HG02642 (cell line): ENCODE results near the gene CCDC92.
"Not testable (repeated sequence)": the region's sequence is repeated elsewhere in the genome, so short reads cannot be mapped to it uniquely, and the experiment has no call there.

Experiments
- ATAC-seq: cut with Tn5 transposase; IDR thresholded peaks from one replicate; pipeline ENCODE4 v1.9.1; 2021; ENCODE audit warnings: mild to moderate bottlenecking; ENCODE audit not compliant: unreplicated experiment, poor library complexity

The CCDC92 gene

GRCh38 chr12:123951467-123951866, 21.2 kb downstream of the CCDC92 start:
- no peak for ATAC-seq

GRCh38 chr12:123950476-123951349, 21.9 kb downstream of the CCDC92 start:
- ATAC-seq = no peak

DNA sequence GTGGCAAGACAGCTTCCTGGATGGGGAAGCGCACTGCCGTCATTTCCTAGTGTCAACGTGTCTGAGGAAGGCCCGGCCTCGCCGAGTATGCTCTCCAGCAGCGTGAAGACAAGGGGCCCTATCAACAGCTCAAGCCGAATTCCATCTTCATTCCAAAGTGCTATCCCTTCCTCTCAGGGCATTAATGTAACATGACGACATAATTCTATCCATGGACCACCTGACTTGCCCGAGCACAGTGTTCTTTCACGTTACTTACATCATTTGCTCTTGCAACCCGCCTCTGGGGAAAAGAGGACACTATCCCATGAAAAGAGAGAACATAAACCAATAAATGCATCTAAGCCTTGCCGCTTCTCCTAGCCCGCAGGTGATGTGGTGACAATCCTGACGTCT, 22.9 kb downstream of the CCDC92 start:
- ATAC-seq = no peak

GRCh38 chr12:123948796-123949769, 23.5 kb downstream of the CCDC92 start:
- ATAC-seq = no peak

- ATAC-seq = no peak
Measured at GRCh38 chr12:123948401-123948795, 24.2 kb downstream of the CCDC92 start.

DNA sequence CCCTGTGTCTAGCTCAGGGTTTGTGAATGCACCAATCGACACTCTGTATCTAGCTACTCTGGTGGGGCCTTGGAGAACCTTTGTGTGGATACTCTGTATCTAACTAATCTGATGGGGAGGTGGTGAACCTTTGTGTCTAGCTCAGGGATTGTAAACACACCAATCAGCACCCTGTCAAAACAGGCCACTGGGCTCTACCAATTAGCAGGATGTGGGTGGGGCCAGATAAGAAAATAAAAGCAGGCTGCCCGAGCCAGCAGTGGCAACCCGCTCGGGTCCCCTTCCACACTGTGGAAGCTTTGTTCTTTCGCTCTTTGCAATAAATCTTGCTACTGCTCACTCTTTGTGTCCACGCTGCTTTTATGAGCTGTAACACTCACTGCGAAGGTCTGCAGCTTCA, 25.1 kb downstream of the CCDC92 start:
- ATAC-seq = not testable (repeated sequence)

DNA sequence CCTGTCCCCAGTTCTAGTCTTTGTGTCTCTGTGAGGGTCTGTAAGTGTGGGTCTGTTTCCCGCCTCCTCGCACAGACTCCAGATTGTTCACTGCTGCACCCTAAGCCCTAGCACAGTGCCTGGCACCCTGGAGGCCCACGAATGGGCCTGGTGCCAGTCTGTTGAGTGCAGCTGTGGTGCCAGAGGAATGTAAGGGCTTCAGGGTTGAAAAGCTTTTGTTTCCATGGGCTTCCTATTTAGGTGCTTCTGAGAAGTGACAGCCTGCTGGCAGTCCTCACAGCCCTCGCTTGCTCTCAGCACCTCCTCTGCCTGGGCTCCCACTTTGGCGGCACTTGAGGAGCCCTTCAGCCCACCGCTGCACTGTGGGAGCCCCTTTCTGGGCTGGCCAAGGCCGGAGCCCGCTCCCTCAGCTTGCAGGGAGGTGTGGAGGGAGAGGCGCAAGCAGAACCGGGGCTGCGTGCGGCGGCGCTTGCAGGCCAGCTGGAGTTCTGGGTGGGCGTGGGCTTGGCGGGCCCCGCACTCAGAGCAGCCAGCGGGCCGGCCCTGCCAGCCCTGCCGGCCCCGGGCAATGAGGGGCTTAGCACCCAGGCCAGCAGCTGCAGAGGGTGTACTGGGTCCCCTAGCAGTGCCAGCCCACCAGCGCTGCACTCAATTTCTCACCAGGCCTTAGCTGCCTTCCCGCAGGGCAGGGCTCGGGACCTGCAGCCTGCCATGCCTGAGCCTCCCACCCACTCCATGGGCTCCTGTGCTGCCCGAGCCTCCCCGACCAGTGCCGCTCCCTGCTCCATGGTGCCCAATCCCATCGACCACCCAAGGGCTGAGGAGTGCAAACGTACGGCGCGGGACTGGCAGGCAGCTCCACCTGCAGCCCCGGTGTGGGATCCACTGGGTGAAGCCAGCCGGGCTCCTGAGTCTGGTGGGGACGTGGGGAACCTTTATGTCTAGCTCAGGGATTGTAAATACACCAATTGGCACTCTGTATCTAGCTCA, 25.8 kb downstream of the CCDC92 start:
- not testable (repeated sequence) for ATAC-seq

DNA sequence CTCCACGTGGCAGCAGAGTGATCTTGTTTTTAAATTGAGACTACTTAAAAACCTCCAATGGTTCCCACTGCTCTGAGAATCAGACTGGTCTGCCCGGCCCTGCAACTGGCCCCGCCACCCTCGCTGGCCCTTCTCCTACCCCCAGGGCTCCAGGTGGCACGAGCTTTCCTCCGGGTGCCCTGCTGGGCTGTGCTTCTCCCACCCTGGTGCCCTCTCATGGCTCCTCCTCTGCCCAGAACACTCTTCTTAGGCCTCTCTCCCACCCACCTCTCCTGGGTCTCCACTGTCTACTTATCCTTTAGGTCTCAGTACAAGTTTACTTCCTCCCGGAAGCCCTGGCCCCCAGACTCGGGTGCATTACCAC, 26.5 kb downstream of the CCDC92 start:
- no peak for ATAC-seq

DNA sequence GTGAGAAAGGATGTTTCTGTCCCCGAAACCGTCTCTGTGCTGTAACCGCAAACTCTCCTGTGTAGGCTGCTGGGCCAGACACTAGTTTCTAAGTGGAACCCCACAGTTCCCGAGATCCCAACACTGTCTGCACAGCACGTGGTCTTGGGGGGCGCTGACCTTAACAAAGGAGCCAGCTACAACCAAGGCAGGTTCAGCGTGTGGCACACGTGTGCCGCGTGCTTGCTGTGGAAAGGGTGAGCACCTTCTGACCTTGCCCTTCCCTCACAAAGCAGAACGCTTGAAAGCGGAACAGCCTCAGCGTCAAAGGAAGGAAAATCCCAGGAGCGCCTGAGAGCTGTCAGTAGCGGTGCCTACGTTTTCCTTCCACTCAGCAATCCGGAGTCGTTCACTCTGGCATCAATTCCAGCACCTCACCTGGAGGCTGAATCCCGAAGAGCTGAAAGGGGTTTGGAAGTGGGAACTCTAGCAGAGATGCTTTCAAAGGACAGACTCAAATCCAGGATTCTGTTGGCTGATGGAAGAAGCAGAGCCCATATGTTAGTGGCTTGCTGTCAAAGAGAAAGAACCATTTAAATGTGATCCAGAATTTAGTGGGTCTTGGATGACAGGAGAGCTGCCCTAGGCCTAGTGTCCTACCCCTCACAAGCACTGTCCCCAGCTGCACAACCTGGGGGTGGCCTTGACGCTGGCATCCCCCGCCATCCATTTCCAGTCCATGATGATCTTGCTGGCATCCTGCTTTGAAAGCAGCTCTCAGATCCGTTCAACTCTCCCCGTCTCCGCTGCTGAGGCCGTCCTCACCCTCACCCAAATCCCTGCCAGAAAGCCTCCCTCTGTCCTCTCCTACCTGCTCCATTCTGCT, 27.1 kb downstream of the CCDC92 start:
- ATAC-seq = no peak

DNA sequence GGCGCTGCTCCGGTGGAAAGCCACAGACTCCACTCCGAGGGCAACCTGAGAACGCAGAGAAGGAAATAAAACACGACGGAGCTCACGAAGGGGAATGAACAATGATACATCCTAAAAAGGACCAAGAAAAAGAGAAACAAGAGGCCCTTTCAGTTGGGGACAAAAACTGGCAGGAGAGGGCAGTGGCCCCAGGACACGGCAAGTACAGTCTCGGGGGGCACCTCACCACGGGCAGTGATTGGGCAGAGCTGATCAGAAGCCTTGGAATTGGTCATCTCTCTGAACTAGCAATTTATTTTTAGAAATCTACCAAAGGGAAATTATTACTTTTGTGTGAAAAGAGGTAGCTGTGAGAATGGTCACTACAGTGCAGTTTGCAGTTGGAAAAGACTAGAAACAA, 27.9 kb downstream of the CCDC92 start:
- no peak for ATAC-seq

GRCh38 chr12:123943816-123944215, 28.8 kb downstream of the CCDC92 start:
- no peak for ATAC-seq

- no peak for ATAC-seq
Measured at GRCh38 chr12:123942911-123943648, 29.6 kb downstream of the CCDC92 start.

GRCh38 chr12:123942238-123942653, 30.4 kb downstream of the CCDC92 start:
- ATAC-seq = no peak

DNA sequence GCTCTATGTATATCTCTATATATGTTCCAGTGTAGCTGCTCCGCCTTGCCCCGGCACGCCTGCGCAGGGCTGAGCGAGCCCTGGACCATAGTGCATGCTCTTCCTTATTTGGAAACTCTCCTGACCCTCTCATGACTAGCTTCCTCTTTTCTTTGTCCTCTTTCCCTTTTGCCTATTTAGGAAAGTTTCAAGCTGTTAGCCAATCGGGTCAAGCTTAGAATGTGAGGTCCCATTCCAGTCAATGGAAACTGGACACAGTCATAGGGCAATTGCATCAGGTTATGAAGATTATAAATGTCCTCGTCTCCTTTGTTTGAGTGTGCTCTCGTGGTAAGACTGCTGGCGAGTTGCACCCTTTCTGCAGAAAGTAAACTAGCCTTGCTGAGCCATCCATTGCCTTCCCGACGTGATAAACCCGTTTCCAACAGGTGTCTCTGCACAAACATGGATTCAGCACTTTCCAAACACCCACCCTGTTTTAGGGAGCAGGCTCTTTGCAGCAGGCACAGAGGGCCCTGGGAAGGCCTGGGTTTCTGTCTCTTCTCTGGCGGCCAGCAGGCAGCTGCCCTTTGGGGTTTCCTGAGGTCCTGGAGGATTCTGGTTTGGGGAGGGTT, 30.9 kb downstream of the CCDC92 start:
- ATAC-seq = no peak

DNA sequence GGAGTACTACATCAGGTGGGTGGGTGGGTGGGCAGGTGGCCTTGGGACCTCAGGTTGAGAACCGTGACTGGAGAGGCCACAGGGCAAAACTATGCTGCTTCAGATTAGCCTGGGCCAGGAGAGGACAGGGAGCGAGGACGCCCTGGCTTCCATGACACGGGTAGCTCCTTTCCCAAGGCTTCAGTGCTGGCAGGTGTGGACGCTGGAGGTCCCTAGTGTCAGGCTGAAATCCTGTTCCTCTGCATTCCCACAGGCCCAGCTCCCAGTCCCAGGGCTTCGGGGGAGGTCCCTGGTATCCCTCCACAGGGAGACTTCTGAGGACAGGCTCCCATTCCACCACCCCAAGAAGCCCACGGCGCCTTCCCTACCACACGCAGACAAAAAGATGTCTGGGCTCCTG, 31.6 kb downstream of the CCDC92 start:
- no peak for ATAC-seq

DNA sequence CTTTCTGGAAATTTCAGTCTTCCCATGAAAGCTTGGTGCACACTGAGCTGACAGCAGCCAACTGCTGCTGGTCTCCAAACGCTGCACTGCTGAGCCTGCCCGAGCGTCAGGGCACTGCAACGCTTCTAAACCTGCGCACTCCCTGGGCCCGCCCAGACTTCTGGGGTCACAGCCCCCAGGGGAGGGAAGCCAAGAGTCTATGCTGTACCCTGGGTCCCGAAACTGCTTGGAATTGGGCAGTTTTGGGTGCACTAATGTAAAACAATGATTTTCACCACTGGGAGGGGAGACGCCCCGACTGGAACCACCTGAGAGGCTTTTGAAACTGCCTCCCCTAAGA, 32.0 kb downstream of the CCDC92 start:
- no peak for ATAC-seq

GRCh38 chr12:123939716-123940626, 32.7 kb downstream of the CCDC92 start:
- no peak for ATAC-seq
